IMR-90 (cell line): ENCODE data around the gene NEK11. TPM values are rescaled to one million over a fixed set of nuclear protein-coding genes. Genes with fewer than 3 reads are reported as not detected.

ENCODE experiments used
- ATAC-seq: fragments of 200-7000 bp; cut with Tn5 transposase; 2 replicates; pipeline ENCODE4 v1.9.1; 2020; ENCODE audit warnings: low read depth, mild to moderate bottlenecking, moderate library complexity
- BruUV-seq: library from RNA; stranded (reverse); fragments of 400-500 nt; replicated peaks from 2 replicates; lab custom pipeline; 2021; lab: Mats Ljungman, UMichigan
- CTCF ChIA-PET: fragments of 300-600 bp; formaldehyde crosslinking; extraction: SDS; loops from one replicate; lab custom pipeline; 2021; ENCODE audit warnings: antibody characterized with exemption; lab: Yijun Ruan, JAX
- POLR2A ChIA-PET: fragments of 300-600 bp; sonication (Branson Sonifier 250); formaldehyde crosslinking; loops from one replicate; lab custom pipeline; 2022; ENCODE audit warnings: antibody characterized with exemption; ENCODE audit not compliant: unreplicated experiment; lab: Charles Lee
- DNase-seq: peaks from one replicate; pipeline ENCODE4 v3.0.0; 2013
- H2AFZ ChIP-seq: replicated peaks from 2 replicates; pipeline ENCODE3; 2013; ENCODE audit warnings: low read length, mild to moderate bottlenecking; ENCODE audit not compliant: poor library complexity
- H2AK5ac ChIP-seq: 2 replicates; pipeline ENCODE4 v1.6.1; 2013; ENCODE audit warnings: low read depth, low read length, inconsistent platforms
- H2AK9ac ChIP-seq: replicated peaks from 2 replicates; pipeline ENCODE3; 2013; ENCODE audit warnings: mild to moderate bottlenecking, low read depth, low read length, moderate library complexity; ENCODE audit not compliant: poor library complexity
- H2BK120ac ChIP-seq: 2 replicates; pipeline ENCODE4 v1.6.1; 2013; ENCODE audit warnings: low read depth, low read length, inconsistent platforms
- H2BK15ac ChIP-seq: 3 replicates; pipeline ENCODE4 v1.6.1; 2013; ENCODE audit warnings: low read depth, low read length, inconsistent platforms
- H2BK20ac ChIP-seq: 2 replicates; pipeline ENCODE4 v1.6.1; 2013; ENCODE audit warnings: low read depth, mild to moderate bottlenecking, inconsistent platforms, low read length, moderate library complexity
- H2BK5ac ChIP-seq: 2 replicates; pipeline ENCODE4 v1.6.1; 2013; ENCODE audit warnings: mild to moderate bottlenecking, low read depth, low read length, inconsistent platforms; ENCODE audit not compliant: poor library complexity, severe bottlenecking
- H3K14ac ChIP-seq: replicated peaks from 2 replicates; pipeline ENCODE4 v1.6.1; 2013; ENCODE audit warnings: low read depth, low read length, inconsistent platforms
- H3K18ac ChIP-seq: 2 replicates; pipeline ENCODE4 v1.6.1; 2013; ENCODE audit warnings: low read depth, low read length, control low read depth
- H3K23ac ChIP-seq: 2 replicates; pipeline ENCODE4 v1.6.1; 2013; ENCODE audit warnings: low read depth, low read length, inconsistent platforms
- H3K27ac ChIP-seq: 2 replicates; pipeline ENCODE4 v1.5.1; 2013; ENCODE audit warnings: mild to moderate bottlenecking, control low read depth, low read length; ENCODE audit not compliant: insufficient read depth
- H3K27me3 ChIP-seq: 2 replicates; pipeline ENCODE4 v1.6.1; 2013; ENCODE audit warnings: low read length; ENCODE audit not compliant: control insufficient read depth, insufficient read depth
- H3K36me3 ChIP-seq: 2 replicates; pipeline ENCODE4 v1.6.1; 2013; ENCODE audit warnings: low read length, mixed read lengths; ENCODE audit not compliant: control insufficient read depth, insufficient read depth
- H3K4ac ChIP-seq: 2 replicates; pipeline ENCODE4 v1.6.1; 2013; ENCODE audit warnings: low read depth, low read length, inconsistent platforms
- H3K4me1 ChIP-seq: 2 replicates; pipeline ENCODE4 v1.6.1; 2013; ENCODE audit warnings: low read length, mixed read lengths; ENCODE audit not compliant: control insufficient read depth, insufficient read depth
- H3K4me2 ChIP-seq: 2 replicates; pipeline ENCODE4 v1.6.1; 2013; ENCODE audit warnings: low read depth, mild to moderate bottlenecking, control low read depth, low read length, moderate library complexity
- H3K4me3 ChIP-seq: 2 replicates; pipeline ENCODE4 v1.5.1; 2013; ENCODE audit warnings: low read depth, mild to moderate bottlenecking, control low read depth, low read length, moderate library complexity; ENCODE audit not compliant: insufficient read depth
- H3K56ac ChIP-seq: 2 replicates; pipeline ENCODE4 v1.6.1; 2013; ENCODE audit warnings: low read length, inconsistent platforms; ENCODE audit not compliant: insufficient read depth; ENCODE audit errors: extremely low read depth
- H3K79me1 ChIP-seq, 2 experiments: 2 replicates each; pipeline ENCODE4 v1.6.1; 2013; ENCODE audit warnings: low read length in 2 of 2, inconsistent platforms in 1 of 2, low read depth in 1 of 2
- H3K9ac ChIP-seq: 2 replicates; pipeline ENCODE4 v1.6.1; 2013; ENCODE audit warnings: low read depth, low read length, control low read depth
- H3K9me1 ChIP-seq: 2 replicates; pipeline ENCODE4 v1.6.1; 2013; ENCODE audit warnings: low read length, inconsistent platforms; ENCODE audit not compliant: insufficient read depth
- H3K9me3 ChIP-seq: 2 replicates; pipeline ENCODE4 v1.6.1; 2013; ENCODE audit warnings: low read length; ENCODE audit not compliant: control insufficient read depth, insufficient read depth
- H4K20me1 ChIP-seq: 2 replicates; pipeline ENCODE4 v1.6.1; 2013; ENCODE audit warnings: low read length, inconsistent platforms; ENCODE audit not compliant: insufficient read depth
- H4K5ac ChIP-seq: 2 replicates; pipeline ENCODE4 v1.6.1; 2013; ENCODE audit warnings: mild to moderate bottlenecking, low read depth, low read length, control low read depth
- H4K8ac ChIP-seq, 2 experiments: 2 replicates each; pipeline ENCODE4 v1.6.1; 2013; ENCODE audit warnings: low read depth in 2 of 2, low read length in 2 of 2, control low read depth in 1 of 2, inconsistent platforms in 1 of 2
- H4K91ac ChIP-seq: 2 replicates; pipeline ENCODE4 v1.6.1; 2013; ENCODE audit warnings: low read depth, low read length, inconsistent platforms; ENCODE audit not compliant: insufficient read depth
- BHLHE40 ChIP-seq: fragments of 150-350 bp; IDR thresholded peaks from 2 replicates; pipeline ENCODE4 v1.6.1; 2016; ENCODE audit warnings: mild to moderate bottlenecking, low read depth, low read length
- CEBPB ChIP-seq: IDR thresholded peaks from 2 replicates; pipeline ENCODE4 v1.6.1; 2012; ENCODE audit warnings: low read depth, low read length, improper control_type of control experiment
- CHD1 ChIP-seq: IDR thresholded peaks from 2 replicates; pipeline ENCODE4 v1.6.1; 2012; ENCODE audit warnings: low read depth, low read length, improper control_type of control experiment
- CTCF ChIP-seq: conservative IDR thresholded peaks from 2 replicates; pipeline ENCODE4 v1.5.1; 2012; ENCODE audit warnings: mild to moderate bottlenecking, low read depth, low read length, improper control_type of control experiment
- ELK1 ChIP-seq: fragments of 150-350 bp; IDR thresholded peaks from 2 replicates; pipeline ENCODE4 v1.6.1; 2016; ENCODE audit warnings: low read depth, mild to moderate bottlenecking, low read length, moderate library complexity, borderline replicate concordance
- MXI1 ChIP-seq: IDR thresholded peaks from 2 replicates; pipeline ENCODE4 v1.6.1; 2012; ENCODE audit warnings: low read depth, mild to moderate bottlenecking, low read length, moderate library complexity, borderline replicate concordance
- NFE2L2 ChIP-seq: fragments of 150-350 bp; IDR thresholded peaks from 2 replicates; pipeline ENCODE4 v1.6.1; 2016; ENCODE audit warnings: low read depth, mild to moderate bottlenecking, low read length
- POLR2A ChIP-seq: IDR thresholded peaks from 2 replicates; pipeline ENCODE4 v1.6.1; 2012; ENCODE audit warnings: mild to moderate bottlenecking, low read depth, low read length
- RAD21 ChIP-seq: IDR thresholded peaks from 2 replicates; pipeline ENCODE4 v1.6.1; 2012; ENCODE audit warnings: low read length, improper control_type of control experiment
- RCOR1 ChIP-seq: IDR thresholded peaks from 2 replicates; pipeline ENCODE4 v1.6.1; 2012; ENCODE audit warnings: mild to moderate bottlenecking, low read length, improper control_type of control experiment; ENCODE audit not compliant: insufficient replicate concordance
- SMC3 ChIP-seq: fragments of 150-350 bp; IDR thresholded peaks from 2 replicates; pipeline ENCODE4 v1.6.1; 2016; ENCODE audit warnings: low read depth, mild to moderate bottlenecking, antibody characterized with exemption, low read length, moderate library complexity
- USF2 ChIP-seq: fragments of 150-350 bp; IDR thresholded peaks from 2 replicates; pipeline ENCODE4 v1.6.1; 2017; ENCODE audit warnings: mild to moderate bottlenecking, antibody characterized with exemption, low read length, low read depth
- WGBS, 2 experiments: methylation state at CpG; one replicate each; pipeline versions ENCODE4 v1.1.5 to v1.1.7; 2013; ENCODE audit warnings: missing lambda C conversion rate in 2 of 2; ENCODE audit not compliant: insufficient read length in 1 of 2; ENCODE audit errors: extremely low coverage in 2 of 2; 5-methylcytosine and 5-hydroxymethylcytosine counted together
- dilution Hi-C: fragments of 300-500 bp; cut with HindIII; formaldehyde crosslinking; loops from one replicate; pipeline ENCODE4 v1.14.3; 2018; ENCODE audit warnings: low sequenced_read_pairs; ENCODE audit not compliant: unreplicated experiment
- in situ Hi-C: fragments of 300-500 bp; cut with MboI; formaldehyde crosslinking; loops from 3 replicates; pipeline ENCODE4 v1.14.3; 2019; ENCODE audit warnings: low sequenced_read_pairs, inconsistent platforms, mixed read lengths
- intact Hi-C: fragments of 100-400 bp; cut with micrococcal nuclease; formaldehyde crosslinking; loops from 2 replicates; pipeline ENCODE4 v1.10.0; 2022
- polyA plus RNA-seq, 3 experiments: library from polyadenylated mRNA; depleted of rRNA; stranded (reverse); fragments of >200 nt; gene quantifications; 2 replicates each; pipeline ENCODE4 v1.2.3, GENCODE V29; 2012; ENCODE audit warnings: low replicate concordance in 1 of 3
- total RNA-seq: library from RNA; depleted of rRNA; stranded (reverse); fragments of >200 nt; gene quantifications from 2 replicates; pipeline ENCODE4 v1.2.3, GENCODE V29; 2012

NEK11 gene
- total and polyA plus RNA-seq, 2 of the 4 experiments (the other 2 are of a cell fraction), result 1.1 to 1.6 TPM

- no peaks in the 10 kb centered on the region for H3K27me3 ChIP-seq
- H2BK120ac ChIP-seq, result no peak overlapping the region
- no peak overlapping the region for H4K5ac ChIP-seq
- no peak overlapping the region for H4K8ac ChIP-seq
- ChIA-PET CTCF (no interaction called here), POLR2A (no interaction called here)
- H3K27ac ChIP-seq, result no peak overlapping the region
- H3K56ac ChIP-seq, result no peak overlapping the region
- H3K23ac ChIP-seq, result no peak overlapping the region
- no peaks in the 10 kb centered on the region for H3K36me3 ChIP-seq
- no peaks in the 10 kb centered on the region for H3K79me1 ChIP-seq
- H4K20me1 ChIP-seq, result no peaks in the 10 kb centered on the region
- no peak overlapping the region for H3K18ac ChIP-seq
- no peaks in the 10 kb centered on the region for H3K9me3 ChIP-seq
- dilution Hi-C loops (no loop called here), intact Hi-C loops (no loop called here), in situ Hi-C loops (no loop called here)
- no peak overlapping the region for H3K14ac ChIP-seq
- no peak overlapping the region for H2BK5ac ChIP-seq
- H3K4me1 ChIP-seq, result no peaks in the 10 kb centered on the region
- BruUV-seq, result no TSS peak
- no peak overlapping the region for H2AFZ ChIP-seq
- H3K4me3 ChIP-seq, result no peak overlapping the region
- H4K91ac ChIP-seq, result no peak overlapping the region
- ATAC-seq, result no peak
- TF ChIP-seq MXI1, result no peak
- no peak for TF ChIP-seq RCOR1
- no peak for TF ChIP-seq POLR2A
- TF ChIP-seq CHD1, result no peak
- TF ChIP-seq RAD21, result no peak
- no peak for TF ChIP-seq ELK1
- TF ChIP-seq SMC3, result no peak
- TF ChIP-seq CTCF, result no peak
- no peak for TF ChIP-seq NFE2L2
- no peak for TF ChIP-seq BHLHE40
- TF ChIP-seq CEBPB, result no peak
- TF ChIP-seq USF2, result no peak
- no peak overlapping the region for H2AK9ac ChIP-seq
- H3K9me1 ChIP-seq, result no peaks in the 10 kb centered on the region
- H3K4me2 ChIP-seq, result no peak overlapping the region
- H3K4ac ChIP-seq, result no peak overlapping the region
- no peak overlapping the region for H2AK5ac ChIP-seq
- no peak overlapping the region for H3K9ac ChIP-seq
- no CpG with 5 or more reads among the region's 2 CpGs for WGBS, 2 experiments
- H2BK20ac ChIP-seq, result no peak overlapping the region
- no peak overlapping the region for H2BK15ac ChIP-seq
- no peak for DNase-seq
Measured at GRCh38 chr3:131315162-131315561, 288.5 kb downstream of the NEK11 start.
